Ovary (tissue), 9 donors: Measurements from ENCODE around the gene PINK1. TPM values are rescaled to one million over a fixed set of nuclear protein-coding genes. Genes with fewer than 3 reads are reported as not detected.

Experiments used
- DNase-seq, 5 donors: peaks; one replicate each; pipeline ENCODE4 v3.0.0-alpha.2; 2019 to 2020
- H3K27ac ChIP-seq, 2 donors: fragments of 200-600 bp; one replicate each; pipeline versions ENCODE4 v1.5.1 to v1.8.0; 2019 to 2022
- H3K27me3 ChIP-seq: fragments of 200-600 bp; one replicate; pipeline ENCODE4 v1.8.0; 2022
- H3K36me3 ChIP-seq: fragments of 200-600 bp; sonication (generic); one replicate; pipeline ENCODE4 v1.5.1; 2019
- H3K4me1 ChIP-seq: one replicate; pipeline ENCODE4 v1.8.1; 2013; ENCODE audit warnings: mild to moderate bottlenecking, moderate library complexity; ENCODE audit not compliant: insufficient read depth
- H3K4me3 ChIP-seq: fragments of 200-600 bp; sonication (generic); one replicate; pipeline ENCODE4 v1.5.1; 2017
- H3K9me3 ChIP-seq, 2 donors: fragments of 200-600 bp in 1 of 2; sonication (generic) in 1 of 2; one replicate each; pipeline versions ENCODE4 v1.5.1 to v1.8.1; 2013 to 2019; ENCODE audit warnings: mild to moderate bottlenecking in 1 of 2, moderate library complexity in 1 of 2
- EP300 ChIP-seq: sonication (generic); formaldehyde crosslinking; IDR thresholded peaks from one replicate; pipeline ENCODE4 v1.6.1; 2017; ENCODE audit warnings: antibody characterized with exemption
- POLR2A ChIP-seq: fragments of 450-650 bp; IDR thresholded peaks from one replicate; pipeline ENCODE4 v1.6.1; 2017; ENCODE audit warnings: antibody characterized with exemption, mild to moderate bottlenecking, moderate library complexity
- WGBS, 3 donors: extraction: QIAGEN DNeasy Blood & Tissue Kit in 1 of 3; methylation state at CpG; one replicate each; pipeline versions ENCODE4 v1.1.5 to v1.1.7; 2013 to 2017; 5-methylcytosine and 5-hydroxymethylcytosine counted together
- intact Hi-C, 4 donors: fragments of 100-400 bp; cut with DNase I; formaldehyde crosslinking; loops; one replicate each; pipeline versions ENCODE4 v1.11.0 to v1.15.1; 2022 to 2023
- polyA plus RNA-seq, 2 donors: library from polyadenylated mRNA; stranded (reverse); fragments of 200-250 nt in 1 of 2; fragments of 350-450 nt in 1 of 2; fragmentation: Illumina TruSeq in 1 of 2; extraction: RNeasy Lipid Tissue Mini Kit (QIAGEN cat#74804) in 1 of 2; gene quantifications; one replicate each; pipeline ENCODE4 v1.2.3, GENCODE V29; 2013 to 2014
- total RNA-seq, 7 donors: library from RNA; depleted of rRNA in 2 of 7; stranded (reverse); fragments of >200 nt in 2 of 7; fragmentation: NEBNext Ultra II Directional in 3 of 7; extraction: Animal tissue kit (Norgen Biotek cat#: 25700) in 3 of 7; gene quantifications; one replicate each; pipeline versions ENCODE4 v1.1.0 to v1.2.4, GENCODE V29; 2016 to 2023
- TF ChIP-seq, protein P1 (sequence below), 3 donors: fragments of 450-650 bp in 2 of 3; fragments of 200-600 bp in 1 of 3; IDR thresholded peaks; one replicate each; pipeline versions ENCODE4 v1.5.1 to v1.8.0; 2016 to 2022; ENCODE audit warnings: antibody characterized with exemption in 3 of 3, mild to moderate bottlenecking in 1 of 3
- donor health status: DM: no; HTN: no; CAD: no; lungs with moderate emphysema.
- donor health status: DM: no; HTN: no; CAD: no.
- donor health status: Bipolar disorder and iron deficiency.
- donor health status: DM: yes; HTN: yes; CAD: no.
- donor health status: DM: no; HTN: no; CAD: no.
- donor health status: DM: yes; HTN: yes; CAD: no.

The PINK1 gene
- total and polyA plus RNA-seq, 9 donors = 40.8 to 70.5 (median 60.0) TPM

DNA sequence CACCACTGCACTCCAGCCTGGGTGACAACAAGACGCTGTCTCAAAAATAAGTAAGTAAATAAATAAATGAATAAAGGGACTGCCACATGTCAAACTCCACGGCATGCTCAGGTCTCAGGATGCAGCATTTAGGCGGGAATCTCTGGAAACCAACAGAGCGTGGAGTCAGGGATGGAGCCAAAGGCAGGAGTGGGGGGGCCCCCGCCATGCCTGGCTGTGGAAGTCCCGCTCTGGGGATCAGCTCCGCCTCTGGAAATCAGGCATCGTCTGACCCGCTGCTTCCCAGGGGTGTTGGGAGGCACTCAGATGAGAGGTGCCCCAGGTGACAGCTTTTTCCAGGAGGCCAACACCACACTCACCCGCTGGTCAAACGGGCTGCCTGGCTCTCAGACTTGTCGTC, 64.3 kb downstream of the PINK1 start:
- no peaks in the 10 kb centered on the region for H3K9me3 ChIP-seq
- 80 to 88% (median 87%) methylated on average over 11 to 12 of the region's 12 CpGs for WGBS, 3 donors
- no peaks in the 10 kb centered on the region for H3K36me3 ChIP-seq
- no peak overlapping the region for H3K27ac ChIP-seq
- no peaks in the 10 kb centered on the region for H3K27me3 ChIP-seq
- no peak overlapping the region for H3K4me3 ChIP-seq
- H3K4me1 ChIP-seq = no peaks in the 10 kb centered on the region
- intact Hi-C loops = loop anchor here (2.0 to 5.0 kb wide), 2 partner anchors 497 to 500 kb away; no protein-coding TSS in a partner anchor
- DNase-seq = no peak
- TF ChIP-seq EP300 (no peak), POLR2A (no peak)
- TF ChIP-seq, protein P1, sequence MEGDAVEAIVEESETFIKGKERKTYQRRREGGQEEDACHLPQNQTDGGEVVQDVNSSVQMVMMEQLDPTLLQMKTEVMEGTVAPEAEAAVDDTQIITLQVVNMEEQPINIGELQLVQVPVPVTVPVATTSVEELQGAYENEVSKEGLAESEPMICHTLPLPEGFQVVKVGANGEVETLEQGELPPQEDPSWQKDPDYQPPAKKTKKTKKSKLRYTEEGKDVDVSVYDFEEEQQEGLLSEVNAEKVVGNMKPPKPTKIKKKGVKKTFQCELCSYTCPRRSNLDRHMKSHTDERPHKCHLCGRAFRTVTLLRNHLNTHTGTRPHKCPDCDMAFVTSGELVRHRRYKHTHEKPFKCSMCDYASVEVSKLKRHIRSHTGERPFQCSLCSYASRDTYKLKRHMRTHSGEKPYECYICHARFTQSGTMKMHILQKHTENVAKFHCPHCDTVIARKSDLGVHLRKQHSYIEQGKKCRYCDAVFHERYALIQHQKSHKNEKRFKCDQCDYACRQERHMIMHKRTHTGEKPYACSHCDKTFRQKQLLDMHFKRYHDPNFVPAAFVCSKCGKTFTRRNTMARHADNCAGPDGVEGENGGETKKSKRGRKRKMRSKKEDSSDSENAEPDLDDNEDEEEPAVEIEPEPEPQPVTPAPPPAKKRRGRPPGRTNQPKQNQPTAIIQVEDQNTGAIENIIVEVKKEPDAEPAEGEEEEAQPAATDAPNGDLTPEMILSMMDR (IDR thresholded peaks at IDR 0.05) = no peak

DNA sequence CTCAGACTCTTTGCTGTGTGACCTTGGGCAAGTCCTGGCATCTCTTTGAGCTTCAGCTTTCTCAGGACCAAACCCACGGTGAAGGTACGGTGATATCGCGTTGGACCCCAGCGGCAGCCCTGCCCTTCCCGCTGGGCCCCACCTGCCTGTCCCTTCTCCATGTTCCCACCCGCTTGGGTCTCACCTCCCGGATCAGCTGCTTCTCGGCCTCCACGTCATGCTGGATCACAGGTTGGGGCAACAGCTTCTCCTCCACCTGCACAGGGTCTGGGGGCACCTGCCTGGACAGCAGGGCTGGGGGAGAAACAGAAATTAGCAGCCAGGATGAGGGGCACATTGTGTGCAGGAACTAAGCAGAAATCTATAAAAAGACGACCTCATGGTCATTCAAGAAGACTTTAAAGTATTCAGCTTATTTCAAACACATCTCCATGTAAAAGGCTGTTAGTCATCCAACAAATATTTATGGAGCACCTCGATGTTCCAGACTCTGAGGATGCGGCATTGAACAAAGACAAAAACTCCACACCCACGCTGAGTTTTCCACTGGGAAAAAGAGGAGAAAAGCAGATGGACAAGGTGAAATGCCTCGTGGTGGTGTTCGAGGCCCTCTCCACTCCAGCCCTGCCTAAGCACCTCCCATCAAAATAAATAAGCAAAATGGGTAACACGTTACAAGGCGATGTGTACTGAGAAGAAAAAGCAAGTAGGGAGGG, 65.1 kb downstream of the PINK1 start:
- intact Hi-C loops = loop anchor here in 1 of 4 donors (5.0 kb wide), 1 partner anchor 499 kb away; no protein-coding TSS in a partner anchor
- WGBS, 3 donors = 70 to 74% (median 71%) methylated on average over 18 of the region's 18 CpGs
- no peak for TF ChIP-seq POLR2A
- no peak for TF ChIP-seq EP300
- TF ChIP-seq, protein P1 (IDR thresholded peaks at IDR 0.05) = no peak
- no peaks in the 10 kb centered on the region for H3K27me3 ChIP-seq
- H3K9me3 ChIP-seq = no peaks in the 10 kb centered on the region
- no peak overlapping the region for H3K4me3 ChIP-seq
- H3K36me3 ChIP-seq = no peaks in the 10 kb centered on the region
- no peaks in the 10 kb centered on the region for H3K4me1 ChIP-seq
- no peak overlapping the region for H3K27ac ChIP-seq
- DNase-seq = no peak

DNA sequence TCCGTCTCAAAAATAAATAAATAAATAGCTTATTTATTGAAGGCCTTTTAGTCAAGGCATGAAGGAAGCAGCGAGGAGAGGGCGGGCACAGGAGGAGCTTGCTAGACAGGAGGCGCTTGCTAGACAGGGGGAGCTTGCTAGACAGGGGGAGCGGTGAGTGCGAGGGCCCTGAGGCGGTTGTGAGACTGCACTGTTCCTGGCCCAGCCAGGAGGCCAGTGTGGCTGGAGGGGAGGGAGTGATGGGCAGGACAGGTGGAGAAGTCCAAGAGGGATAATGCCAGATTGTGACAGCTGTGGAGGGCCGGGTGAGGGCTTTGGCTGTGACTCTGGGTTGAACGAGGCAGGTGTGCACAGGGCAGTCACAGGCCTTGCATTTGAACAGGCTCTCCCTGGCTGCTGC, 66.3 kb downstream of the PINK1 start:
- H3K9me3 ChIP-seq = no peaks in the 10 kb centered on the region
- no peak overlapping the region for H3K4me3 ChIP-seq
- no peak for DNase-seq
- H3K27me3 ChIP-seq = no peaks in the 10 kb centered on the region
- intact Hi-C loops = loop anchor here in 1 of 4 donors (5.0 kb wide), 1 partner anchor 498 kb away; no protein-coding TSS in a partner anchor
- no peak overlapping the region for H3K27ac ChIP-seq
- TF ChIP-seq POLR2A = no peak
- TF ChIP-seq, protein P1 (IDR thresholded peaks at IDR 0.05) = no peak
- TF ChIP-seq EP300 = no peak
- H3K36me3 ChIP-seq = no peaks in the 10 kb centered on the region
- H3K4me1 ChIP-seq = no peaks in the 10 kb centered on the region
- WGBS, 3 donors = 83 to 89% (median 87%) methylated on average over 9 of the region's 9 CpGs

DNA sequence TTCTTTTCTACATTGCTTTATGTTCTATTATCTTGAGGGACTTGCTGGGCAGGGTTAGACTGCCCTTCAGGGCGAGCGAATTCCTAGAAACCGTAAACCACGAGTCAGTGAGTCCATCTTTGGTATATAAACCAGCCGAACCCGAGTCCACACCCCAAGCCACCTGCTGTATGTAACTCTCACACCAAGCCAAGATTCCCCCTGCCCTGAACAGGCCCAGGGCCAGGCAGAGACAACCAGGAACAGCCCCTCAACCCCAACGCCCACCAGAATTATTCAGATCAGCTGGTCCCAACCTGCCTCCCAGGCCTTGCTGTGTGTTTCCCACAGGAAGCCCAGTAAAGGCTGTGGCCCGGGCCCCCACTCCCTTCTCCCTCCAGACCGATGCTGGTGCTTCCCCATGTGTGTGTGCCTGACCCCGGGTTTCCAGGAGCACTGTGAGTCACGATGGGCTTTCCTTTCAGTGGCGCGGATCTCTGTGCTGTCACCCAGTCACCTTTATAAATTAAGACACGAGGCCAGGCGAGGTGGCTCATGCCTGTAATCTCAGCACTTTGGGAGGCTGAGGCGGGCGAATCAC, 67.5 kb downstream of the PINK1 start:
- no peaks in the 10 kb centered on the region for H3K27me3 ChIP-seq
- TF ChIP-seq, protein P1 (IDR thresholded peaks at IDR 0.05) = no peak
- no peak for TF ChIP-seq POLR2A
- no peak for TF ChIP-seq EP300
- WGBS, 3 donors = 78 to 88% (median 86%) methylated on average over 17 of the region's 17 CpGs
- H3K9me3 ChIP-seq = no peaks in the 10 kb centered on the region
- H3K4me1 ChIP-seq = no peaks in the 10 kb centered on the region
- DNase-seq = no peak
- H3K36me3 ChIP-seq = no peaks in the 10 kb centered on the region
- no peak overlapping the region for H3K4me3 ChIP-seq
- H3K27ac ChIP-seq = no peak overlapping the region
- intact Hi-C loops = no loop called here

Other genes with a start within 250 kb of the PINK1 start
- gene CAMK2N1, start 147.2 kb upstream of the PINK1 start, total RNA-seq = 10 to 100 TPM; 11.3 to 95.9 (median 35.2) TPM
- gene CAMK2N1, start 147.2 kb upstream of the PINK1 start, polyA plus RNA-seq = 10 to 100 TPM; 20.8 to 42.6 TPM
- 10 to 100 TPM; 19.9 to 31.6 (median 24.6) TPM for gene MUL1, start 125.3 kb upstream of the PINK1 start, total RNA-seq
- gene MUL1, start 125.3 kb upstream of the PINK1 start, polyA plus RNA-seq = 10 to 100 TPM; 16.7 to 20.1 TPM
- gene FAM43B, start 80.9 kb upstream of the PINK1 start, total RNA-seq = 1 to 10 TPM in 1 of 7 donors, under 1 TPM in 3, not detected in 3; 0.35 to 1.1 (median 0.69) TPM
- gene FAM43B, start 80.9 kb upstream of the PINK1 start, polyA plus RNA-seq = under 1 TPM; 0.04 to 0.22 TPM
- gene CDA, start 44.4 kb upstream of the PINK1 start, total RNA-seq = 1 to 10 TPM in 5 of 7 donors, not detected in 2; 1.2 to 5.3 (median 1.8) TPM
- 1 to 10 TPM; 2.8 to 2.9 TPM for gene CDA, start 44.4 kb upstream of the PINK1 start, polyA plus RNA-seq
- gene DDOST, start 27.9 kb downstream of the PINK1 start, total RNA-seq = 100 to 1,000 TPM in 6 of 7 donors, 10 to 100 TPM in 1; 95.5 to 228 (median 191) TPM
- 100 to 1,000 TPM; 168 to 172 TPM for gene DDOST, start 27.9 kb downstream of the PINK1 start, polyA plus RNA-seq
- gene KIF17, start 84.5 kb downstream of the PINK1 start, total RNA-seq = 1 to 10 TPM in 4 of 7 donors, under 1 TPM in 3; 0.56 to 6.2 (median 2.2) TPM
- 1 to 10 TPM in 1 of 2 donors, under 1 TPM in 1; 1.00 to 2.2 TPM for gene KIF17, start 84.5 kb downstream of the PINK1 start, polyA plus RNA-seq
- 1 to 10 TPM in 2 of 7 donors, under 1 TPM in 4, not detected in 1; 0.43 to 1.8 (median 0.77) TPM for gene SH2D5, start 99.2 kb downstream of the PINK1 start, total RNA-seq
- under 1 TPM; 0.15 TPM for gene SH2D5, start 99.2 kb downstream of the PINK1 start, polyA plus RNA-seq
- 100 to 1,000 TPM; 184 to 260 (median 211) TPM for gene HP1BP3, start 153.8 kb downstream of the PINK1 start, total RNA-seq
- 100 to 1,000 TPM; 162 to 302 TPM for gene HP1BP3, start 153.8 kb downstream of the PINK1 start, polyA plus RNA-seq